GM18907 (cell line): ENCODE measurements around the gene ZNF695.
"Not testable (repeated sequence)": the region's sequence is repeated elsewhere in the genome, so short reads cannot be mapped to it uniquely, and the experiment has no call there.

Experiments used
- ATAC-seq: cut with Tn5 transposase; IDR thresholded peaks from one replicate; pipeline ENCODE4 v1.9.1; 2021; ENCODE audit warnings: mild to moderate bottlenecking, moderate library complexity; ENCODE audit not compliant: unreplicated experiment

The ZNF695 gene

GRCh38 chr1:247007511-247008405 is at the start of gene ZNF695:
TSS of gene ZNF695 (minus strand) at chr1:247008057. CDS start at chr1:247007908, 149 bp downstream.
- ATAC-seq, result peak; percentile 100

- ATAC-seq, result no peak
Measured at GRCh38 chr1:247056071-247056470, 48.2 kb upstream of the ZNF695 start.

- no peak for ATAC-seq
Measured at GRCh38 chr1:247054992-247055415, 47.1 kb upstream of the ZNF695 start.

GRCh38 chr1:247047702-247048101 is 39.8 kb upstream of the ZNF695 start:
- no peak for ATAC-seq

- ATAC-seq, result no peak
Measured at GRCh38 chr1:247047260-247047659, 39.4 kb upstream of the ZNF695 start.

- ATAC-seq, result no peak
Measured at GRCh38 chr1:247043406-247043805, 35.5 kb upstream of the ZNF695 start.

GRCh38 chr1:247037511-247038320 is 29.9 kb upstream of the ZNF695 start:
- ATAC-seq, result no peak

- not testable (repeated sequence) for ATAC-seq
Measured at GRCh38 chr1:247032306-247032705, 24.4 kb upstream of the ZNF695 start.

GRCh38 chr1:247024658-247025057 is 16.8 kb upstream of the ZNF695 start:
- not testable (repeated sequence) for ATAC-seq

GRCh38 chr1:247013391-247013790 is 5.5 kb upstream of the ZNF695 start:
- ATAC-seq, result no peak

GRCh38 chr1:247008406-247008799 is 546 bp upstream of the ZNF695 start:
- ATAC-seq, result no peak

- not testable (repeated sequence) for ATAC-seq
Measured at GRCh38 chr1:247004081-247004480, 3.8 kb downstream of the ZNF695 start.

- no peak for ATAC-seq
Measured at GRCh38 chr1:246989901-246990300, 18.0 kb downstream of the ZNF695 start.

GRCh38 chr1:246988316-246988715 is 19.5 kb downstream of the ZNF695 start:
- ATAC-seq, result no peak

- no peak for ATAC-seq
Measured at GRCh38 chr1:246987083-246987690, 20.7 kb downstream of the ZNF695 start.

GRCh38 chr1:246978785-246979184 is 29.1 kb downstream of the ZNF695 start:
- no peak for ATAC-seq

GRCh38 chr1:246978281-246978680 is 29.6 kb downstream of the ZNF695 start:
- no peak for ATAC-seq

GRCh38 chr1:246971969-246972368 is 35.9 kb downstream of the ZNF695 start:
- ATAC-seq, result no peak

- no peak for ATAC-seq
Measured at GRCh38 chr1:246971090-246971721, 36.7 kb downstream of the ZNF695 start.

GRCh38 chr1:246969621-246970020 is 38.2 kb downstream of the ZNF695 start:
- no peak for ATAC-seq

- ATAC-seq, result no peak
Measured at GRCh38 chr1:246966502-246966901, 41.4 kb downstream of the ZNF695 start.
